Neural crest cell (in vitro differentiated cells): Measurements from ENCODE around the gene YWHAH. TPM values are rescaled to one million over a fixed set of nuclear protein-coding genes. Genes with fewer than 3 reads are reported as not detected.
A peak's percentile ranks its signal among the peaks of the same experiment; 100 is the strongest.

Experiments
- DNase-seq: peaks from one replicate; pipeline ENCODE4 v3.0.0; 2021; ENCODE audit warnings: low read depth, mixed read lengths, low spot score
- H3K27ac Mint-ChIP-seq: one replicate; pipeline ENCODE4 v1.8.0; 2021; ENCODE audit warnings: mild to moderate bottlenecking, mixed read lengths; ENCODE audit not compliant: unreplicated experiment
- H3K27me3 Mint-ChIP-seq: 2 replicates; pipeline ENCODE4 v1.8.0; 2021; ENCODE audit warnings: low read depth, mild to moderate bottlenecking, mixed read lengths
- H3K36me3 Mint-ChIP-seq: 2 replicates; pipeline ENCODE4 v1.8.0; 2021; ENCODE audit warnings: low read depth, mild to moderate bottlenecking, mixed read lengths
- H3K4me1 Mint-ChIP-seq: 2 replicates; pipeline ENCODE4 v1.8.0; 2021; ENCODE audit warnings: mixed read lengths
- H3K4me3 Mint-ChIP-seq: one replicate; pipeline ENCODE4 v1.8.0; 2021; ENCODE audit warnings: mild to moderate bottlenecking, mixed read lengths
- H3K9me3 Mint-ChIP-seq: 2 replicates; pipeline ENCODE4 v1.8.0; 2021; ENCODE audit warnings: mixed read lengths
- total RNA-seq: library from RNA; stranded (reverse); gene quantifications from 2 replicates; pipeline ENCODE4 v1.2.1, GENCODE V29; 2021
- TF ChIP-seq, protein P1 (sequence below): fragments of 200-600 bp; sonication (generic); conservative IDR thresholded peaks from 2 replicates; pipeline ENCODE4 v1.5.0; 2021; ENCODE audit warnings: antibody characterized with exemption, mild to moderate bottlenecking

The YWHAH gene
- total RNA-seq, 1 donor from 2014 or later: 162 TPM

DNA sequence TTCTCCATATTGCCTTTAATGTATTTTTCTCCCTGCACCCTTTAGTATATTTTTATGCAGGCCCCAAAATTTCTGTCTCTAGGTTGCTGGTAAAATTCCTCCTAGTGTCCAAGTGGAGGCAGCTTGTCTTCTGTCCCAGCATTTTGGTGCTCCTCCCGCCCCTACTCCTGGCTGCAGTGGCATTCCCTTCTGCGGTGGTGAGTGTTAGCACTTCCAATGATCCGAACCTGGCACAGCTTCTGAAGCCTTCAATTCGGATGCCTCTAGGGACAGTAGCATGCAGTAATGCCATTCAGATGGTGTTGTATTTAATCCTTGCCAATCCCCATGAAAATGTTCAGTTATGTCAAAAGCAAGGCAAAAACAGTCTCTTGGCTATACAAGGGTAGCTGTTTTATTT is 5.9 kb downstream of the YWHAH start:
- Mint-ChIP-seq H3K4me1 (peaks cover 36% of the 10 kb centered on the region), H3K4me3 (peak overlapping the region; percentile 56), H3K36me3 (peaks cover 14% of the 10 kb centered on the region), H3K27ac (no peak overlapping the region), H3K27me3 (no peaks in the 10 kb centered on the region), H3K9me3 (no peaks in the 10 kb centered on the region)
- DNase-seq: no peak
- TF ChIP-seq, protein P1, sequence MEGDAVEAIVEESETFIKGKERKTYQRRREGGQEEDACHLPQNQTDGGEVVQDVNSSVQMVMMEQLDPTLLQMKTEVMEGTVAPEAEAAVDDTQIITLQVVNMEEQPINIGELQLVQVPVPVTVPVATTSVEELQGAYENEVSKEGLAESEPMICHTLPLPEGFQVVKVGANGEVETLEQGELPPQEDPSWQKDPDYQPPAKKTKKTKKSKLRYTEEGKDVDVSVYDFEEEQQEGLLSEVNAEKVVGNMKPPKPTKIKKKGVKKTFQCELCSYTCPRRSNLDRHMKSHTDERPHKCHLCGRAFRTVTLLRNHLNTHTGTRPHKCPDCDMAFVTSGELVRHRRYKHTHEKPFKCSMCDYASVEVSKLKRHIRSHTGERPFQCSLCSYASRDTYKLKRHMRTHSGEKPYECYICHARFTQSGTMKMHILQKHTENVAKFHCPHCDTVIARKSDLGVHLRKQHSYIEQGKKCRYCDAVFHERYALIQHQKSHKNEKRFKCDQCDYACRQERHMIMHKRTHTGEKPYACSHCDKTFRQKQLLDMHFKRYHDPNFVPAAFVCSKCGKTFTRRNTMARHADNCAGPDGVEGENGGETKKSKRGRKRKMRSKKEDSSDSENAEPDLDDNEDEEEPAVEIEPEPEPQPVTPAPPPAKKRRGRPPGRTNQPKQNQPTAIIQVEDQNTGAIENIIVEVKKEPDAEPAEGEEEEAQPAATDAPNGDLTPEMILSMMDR: no peak

DNA sequence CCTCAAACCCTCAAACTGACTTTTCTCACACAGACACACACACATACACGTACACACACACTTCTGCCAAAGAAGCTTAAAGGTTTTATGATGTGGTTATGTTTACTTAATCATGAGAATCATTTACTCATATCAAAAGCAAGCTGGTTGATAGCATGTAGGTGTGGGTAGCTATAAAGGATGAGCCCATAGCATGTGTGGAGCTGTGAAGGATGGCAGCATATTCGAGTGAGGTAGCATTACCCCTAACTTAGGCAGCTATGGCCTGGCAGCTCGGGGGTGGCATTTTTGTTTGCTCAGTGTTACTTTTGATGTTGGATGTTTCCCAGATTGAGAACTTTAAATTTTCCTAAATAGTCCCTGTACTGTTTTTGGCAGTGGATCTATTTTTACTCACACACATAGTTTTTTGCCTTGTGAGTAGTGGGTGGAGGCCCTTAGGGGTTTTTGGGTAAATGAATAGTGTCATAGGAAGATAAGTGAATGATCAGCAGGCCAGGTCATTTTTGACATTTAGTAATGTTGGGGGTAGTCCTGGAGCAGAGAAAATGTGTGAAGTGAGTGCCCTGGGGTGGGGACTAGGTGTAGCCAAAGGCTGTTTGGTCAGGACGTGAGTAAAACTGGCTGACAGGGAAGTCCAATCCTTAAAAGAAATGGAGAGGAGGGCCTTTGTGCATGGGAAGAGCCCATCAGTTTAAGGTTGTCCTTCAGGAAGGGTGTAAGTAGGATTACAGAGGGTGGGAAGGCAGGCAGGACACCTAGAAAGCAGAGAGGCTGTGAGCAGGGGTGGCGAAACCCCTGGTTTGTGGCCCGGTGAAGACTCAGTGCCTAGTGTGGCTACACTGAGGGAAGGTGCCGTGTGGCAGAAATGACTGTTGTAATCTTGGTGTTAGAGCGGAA is 7.1 kb downstream of the YWHAH start:
- no peaks in the 10 kb centered on the region for H3K27me3 Mint-ChIP-seq
- H3K4me1 Mint-ChIP-seq: peaks cover 36% of the 10 kb centered on the region
- peaks cover 22% of the 10 kb centered on the region for H3K36me3 Mint-ChIP-seq
- TF ChIP-seq, protein P1: no peak
- no peak for DNase-seq
- no peak overlapping the region for H3K27ac Mint-ChIP-seq
- no peak overlapping the region for H3K4me3 Mint-ChIP-seq
- no peaks in the 10 kb centered on the region for H3K9me3 Mint-ChIP-seq

DNA sequence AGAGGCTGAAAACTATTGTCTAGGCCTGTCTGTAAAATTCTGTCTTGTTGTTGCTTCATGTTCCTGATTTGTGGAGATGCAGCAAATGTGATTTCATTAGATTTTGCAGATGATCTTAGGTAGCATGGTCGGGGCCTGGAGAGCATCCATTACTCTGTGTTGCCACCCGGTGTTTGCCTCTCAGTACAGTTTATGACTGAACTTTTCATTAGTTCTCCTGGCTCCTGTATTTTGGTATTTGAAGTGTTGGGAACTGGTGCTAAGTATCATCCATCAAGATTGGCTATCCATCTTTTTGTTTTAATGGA is 7.7 kb downstream of the YWHAH start:
- TF ChIP-seq, protein P1: no peak
- Mint-ChIP-seq H3K4me3 (no peak overlapping the region), H3K27me3 (no peaks in the 10 kb centered on the region), H3K9me3 (no peaks in the 10 kb centered on the region), H3K4me1 (peaks cover 34% of the 10 kb centered on the region), H3K36me3 (peaks cover 26% of the 10 kb centered on the region), H3K27ac (no peak overlapping the region)
- no peak for DNase-seq

DNA sequence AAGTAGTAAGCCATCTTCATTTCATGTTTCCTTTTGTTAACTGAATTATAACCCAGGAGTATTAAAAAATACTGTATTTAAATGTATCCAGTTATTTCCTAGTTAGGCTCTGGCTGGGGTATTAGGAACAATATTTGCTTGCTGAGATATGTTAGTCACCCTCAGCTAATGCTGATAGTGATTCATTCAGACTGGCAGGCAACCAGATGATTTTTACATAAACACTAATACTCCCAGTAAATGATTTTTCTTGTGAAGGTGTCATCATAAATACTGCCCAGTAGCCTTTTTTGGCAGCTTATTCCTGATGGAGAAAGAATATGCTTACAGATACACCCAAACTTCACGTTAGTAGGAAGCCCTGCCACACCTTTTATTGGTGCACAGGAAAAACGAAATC is 8.1 kb downstream of the YWHAH start:
- Mint-ChIP-seq H3K4me3 (no peak overlapping the region), H3K36me3 (peaks cover 24% of the 10 kb centered on the region), H3K9me3 (no peaks in the 10 kb centered on the region), H3K4me1 (peaks cover 30% of the 10 kb centered on the region), H3K27ac (no peak overlapping the region), H3K27me3 (no peaks in the 10 kb centered on the region)
- no peak for DNase-seq
- TF ChIP-seq, protein P1: no peak

DNA sequence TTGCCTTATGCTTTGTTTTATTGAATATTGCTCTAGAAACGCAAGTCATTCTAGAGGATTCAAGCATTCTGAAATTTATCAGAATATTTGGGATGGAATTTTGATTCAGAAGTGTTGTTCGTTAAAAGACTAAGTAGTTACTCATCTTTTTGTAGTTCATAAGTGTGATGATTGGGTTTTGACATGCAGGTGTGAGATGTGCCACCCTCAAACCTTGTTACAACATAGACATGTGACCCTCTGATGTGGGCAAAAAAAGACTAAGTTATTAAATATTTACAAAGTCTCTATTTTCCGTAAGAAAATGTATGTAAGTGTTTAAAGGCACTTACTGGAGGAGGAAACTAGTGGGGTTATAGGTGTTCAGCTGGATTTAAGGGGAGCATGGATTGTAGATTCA is 8.9 kb downstream of the YWHAH start:
- H3K27ac Mint-ChIP-seq: no peak overlapping the region

More for the DNA sequence above, 8.9 kb downstream of the YWHAH start:
- TF ChIP-seq, protein P1: no peak
- Mint-ChIP-seq H3K27me3 (no peaks in the 10 kb centered on the region), H3K4me1 (peaks cover 23% of the 10 kb centered on the region), H3K4me3 (no peak overlapping the region), H3K9me3 (no peaks in the 10 kb centered on the region), H3K36me3 (peaks cover 20% of the 10 kb centered on the region)
- DNase-seq: no peak
